ENCODE results near the gene CCDC126.

Gene CCDC126

DNA sequence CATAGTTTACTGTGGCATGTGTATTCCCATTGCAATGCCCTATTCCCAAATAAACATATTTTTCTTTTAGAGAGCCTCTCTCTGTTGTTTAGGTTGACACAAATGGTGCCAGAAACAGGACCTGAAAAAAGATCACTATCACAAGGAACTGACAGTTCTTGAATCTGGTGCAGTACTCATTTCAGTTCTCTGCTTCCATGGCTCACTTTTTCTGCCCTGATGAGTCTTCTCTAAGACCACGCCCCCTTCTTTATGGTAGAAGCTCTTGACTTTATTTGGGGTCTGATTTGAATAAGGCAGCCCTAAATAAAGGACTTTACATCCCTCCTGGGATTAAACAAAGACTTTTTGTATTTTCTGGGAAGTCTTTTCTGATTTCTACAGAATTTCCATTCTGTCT, 3.5 kb upstream of the CCDC126 start:
- TF ChIP-seq POLR2AphosphoS5 (IDR thresholded peaks at IDR 0.05; ENCODE audit: borderline replicate concordance, low read depth, low read length), result no peak
- no peak for TF ChIP-seq FOXP2 (optimal IDR thresholded peaks at IDR 0.05; ENCODE audit: control extremely low read depth, extremely low read length, insufficient read depth)
- no peak for TF ChIP-seq EZH2 (IDR thresholded peaks at IDR 0.05)
- DNase-seq (ENCODE audit: low read depth, low spot score), result no peak
- Histone ChIP-seq H3K9me3 (ENCODE audit: low read depth, low read length) (no peaks in the 10 kb centered on the region), H3K4me3 (no peak overlapping the region), H3K9ac (ENCODE audit: insufficient read length) (no peak overlapping the region), H3K36me3 (ENCODE audit: insufficient read depth, low read length) (no peaks in the 10 kb centered on the region), H3K27ac (0 out of 2 replicates have a peak overlapping the region, but pooled peaks have one; percentile 26)

DNA sequence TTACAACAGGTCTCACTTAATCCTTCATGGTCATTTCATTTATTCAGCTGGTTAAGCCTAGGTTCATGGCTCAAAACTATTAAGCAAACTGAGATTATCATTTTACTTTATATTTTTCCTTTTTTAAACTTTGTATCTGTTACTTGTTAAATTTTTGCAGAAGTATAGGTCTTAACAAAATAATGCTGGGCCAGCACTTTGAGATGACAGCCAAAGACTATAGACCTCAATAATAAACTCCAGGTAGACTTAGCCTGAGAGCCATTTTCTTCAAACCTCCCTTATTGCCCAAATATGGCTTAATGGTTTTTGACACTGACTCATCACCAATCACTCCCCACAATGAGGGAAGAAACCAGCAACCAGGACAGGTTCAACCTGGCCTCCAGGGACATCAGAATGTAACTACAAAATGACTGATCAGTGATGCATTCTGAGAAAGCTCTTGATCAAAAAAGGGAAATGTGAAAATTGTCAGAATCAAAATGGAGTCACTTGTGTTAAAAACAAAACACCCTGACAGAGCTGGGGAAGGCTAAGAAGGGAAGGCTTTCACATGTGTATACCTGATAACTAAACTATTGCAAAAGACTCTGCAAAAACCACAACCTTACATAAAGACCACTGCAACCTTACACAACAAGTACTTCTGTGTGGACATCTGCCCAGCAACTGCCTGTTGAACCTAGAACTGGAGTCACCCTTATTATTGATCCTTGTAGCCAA, 2.1 kb upstream of the CCDC126 start:
- TF ChIP-seq POLR2AphosphoS5 (IDR thresholded peaks at IDR 0.05; ENCODE audit: borderline replicate concordance, low read depth, low read length) (no peak), FOXP2 (optimal IDR thresholded peaks at IDR 0.05; ENCODE audit: control extremely low read depth, extremely low read length, insufficient read depth) (no peak), EZH2 (IDR thresholded peaks at IDR 0.05) (no peak)
- DNase-seq (ENCODE audit: low read depth, low spot score), result no peak
- Histone ChIP-seq H3K27ac (no peak overlapping the region), H3K4me3 (no peak overlapping the region), H3K9me3 (ENCODE audit: low read depth, low read length) (no peaks in the 10 kb centered on the region), H3K9ac (ENCODE audit: insufficient read length) (no peak overlapping the region), H3K36me3 (ENCODE audit: insufficient read depth, low read length) (no peaks in the 10 kb centered on the region)

DNA sequence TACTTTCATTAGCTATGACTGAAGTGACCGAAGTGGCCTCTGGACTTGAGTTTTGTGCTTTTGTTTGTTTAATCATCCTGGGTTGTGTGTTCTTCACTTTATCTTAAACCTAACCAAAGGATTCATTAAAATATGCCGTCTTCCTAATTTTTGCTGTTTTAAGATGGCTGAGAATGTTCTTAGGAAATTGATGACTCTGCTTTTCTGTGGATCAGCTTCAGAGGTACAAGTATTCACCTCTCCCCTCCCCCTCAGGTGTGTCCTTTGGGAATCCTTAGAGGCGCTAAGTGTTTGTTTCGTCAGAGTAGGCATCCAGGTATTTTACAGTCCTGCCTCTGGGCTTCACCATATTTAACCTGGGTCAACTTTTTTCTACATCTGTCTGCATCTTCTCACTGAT, 1.1 kb downstream of the CCDC126 start:
- H3K27ac ChIP-seq, result no peak overlapping the region
- H3K9me3 ChIP-seq (ENCODE audit: low read depth, low read length), result no peaks in the 10 kb centered on the region
- peak overlapping the region; percentile 91 for H3K4me3 ChIP-seq
- H3K9ac ChIP-seq (ENCODE audit: insufficient read length), result peak overlapping the region; percentile 62
- no peaks in the 10 kb centered on the region for H3K36me3 ChIP-seq (ENCODE audit: insufficient read depth, low read length)
- no peak for DNase-seq (ENCODE audit: low read depth, low spot score)
- TF ChIP-seq POLR2AphosphoS5 (IDR thresholded peaks at IDR 0.05; ENCODE audit: borderline replicate concordance, low read depth, low read length) (no peak), EZH2 (IDR thresholded peaks at IDR 0.05) (no peak), FOXP2 (optimal IDR thresholded peaks at IDR 0.05; ENCODE audit: control extremely low read depth, extremely low read length, insufficient read depth) (no peak)

DNA sequence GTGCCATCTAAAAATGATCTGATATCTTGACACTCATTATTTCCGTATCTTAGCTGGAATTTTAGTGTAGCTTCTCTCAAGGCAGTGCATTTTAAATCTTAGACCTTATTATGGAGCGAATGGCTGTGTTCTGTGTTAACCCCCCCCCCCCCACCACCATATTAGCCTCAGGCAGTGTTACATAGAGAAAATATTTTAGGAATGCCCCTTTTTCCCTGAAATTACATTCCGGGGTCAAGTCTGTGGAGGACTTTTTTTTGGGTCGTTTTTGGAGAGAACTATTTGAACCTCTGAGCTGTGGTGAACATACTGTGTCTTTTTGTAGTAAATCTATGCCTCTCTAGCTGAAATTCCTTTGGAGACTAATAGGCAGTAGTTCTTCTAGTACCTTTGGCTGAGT, 3.1 kb downstream of the CCDC126 start:
- peak overlapping the region; percentile 49 for H3K9ac ChIP-seq (ENCODE audit: insufficient read length)
- H3K4me3 ChIP-seq, result peak overlapping the region; percentile 58
- peak; percentile 28 for DNase-seq (ENCODE audit: low read depth, low spot score)

DNA sequence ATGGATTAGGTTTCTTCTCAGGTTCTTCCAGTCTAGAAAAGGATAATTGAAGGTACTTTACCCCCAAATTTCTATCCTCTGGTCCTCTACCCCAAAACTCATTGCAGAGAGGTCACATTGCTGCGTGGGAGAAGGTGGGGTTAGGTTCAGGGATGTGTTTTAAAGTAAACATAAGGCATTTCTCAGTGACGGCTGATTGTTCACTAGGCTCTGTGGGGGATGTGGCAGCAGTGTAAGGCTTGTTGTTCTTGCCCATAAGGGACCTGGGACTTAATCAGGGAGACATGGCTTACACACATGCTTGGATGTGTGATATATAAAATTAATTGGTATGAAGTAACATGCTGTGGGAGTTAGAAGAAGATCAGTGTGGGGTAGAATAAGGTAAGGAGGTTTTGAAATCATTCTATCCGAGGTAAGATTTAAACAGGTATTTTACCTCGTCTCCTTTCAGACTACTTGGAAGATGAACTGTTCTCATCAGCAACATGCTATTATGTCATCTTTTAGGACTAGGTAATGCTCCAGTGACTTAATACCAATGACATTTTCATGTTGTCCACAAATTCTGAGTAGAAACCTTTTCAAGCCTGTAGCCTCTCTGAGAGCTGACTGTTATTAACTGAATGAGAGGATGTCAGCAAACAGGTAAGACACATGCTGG, 6.6 kb downstream of the CCDC126 start:
- TF ChIP-seq EZH2 (IDR thresholded peaks at IDR 0.05), result no peak
- TF ChIP-seq POLR2AphosphoS5 (IDR thresholded peaks at IDR 0.05; ENCODE audit: borderline replicate concordance, low read depth, low read length), result no peak
- TF ChIP-seq FOXP2 (optimal IDR thresholded peaks at IDR 0.05; ENCODE audit: control extremely low read depth, extremely low read length, insufficient read depth), result no peak
- no peak for DNase-seq (ENCODE audit: low read depth, low spot score)
- Histone ChIP-seq H3K27ac (no peak overlapping the region), H3K9me3 (ENCODE audit: low read depth, low read length) (no peaks in the 10 kb centered on the region), H3K4me3 (no peak overlapping the region), H3K9ac (ENCODE audit: insufficient read length) (no peak overlapping the region), H3K36me3 (ENCODE audit: insufficient read depth, low read length) (no peaks in the 10 kb centered on the region; the same call in 1 of the 2 replicates)

More for the DNA sequence above, 3.1 kb downstream of the CCDC126 start:
- Histone ChIP-seq H3K27ac (peak overlapping the region; percentile 79), H3K36me3 (ENCODE audit: insufficient read depth, low read length) (no peaks in the 10 kb centered on the region), H3K9me3 (ENCODE audit: low read depth, low read length) (no peaks in the 10 kb centered on the region)
- TF ChIP-seq EZH2 (IDR thresholded peaks at IDR 0.05) (no peak), FOXP2 (optimal IDR thresholded peaks at IDR 0.05; ENCODE audit: control extremely low read depth, extremely low read length, insufficient read depth) (no peak), POLR2AphosphoS5 (IDR thresholded peaks at IDR 0.05; ENCODE audit: borderline replicate concordance, low read depth, low read length) (no peak)

DNA sequence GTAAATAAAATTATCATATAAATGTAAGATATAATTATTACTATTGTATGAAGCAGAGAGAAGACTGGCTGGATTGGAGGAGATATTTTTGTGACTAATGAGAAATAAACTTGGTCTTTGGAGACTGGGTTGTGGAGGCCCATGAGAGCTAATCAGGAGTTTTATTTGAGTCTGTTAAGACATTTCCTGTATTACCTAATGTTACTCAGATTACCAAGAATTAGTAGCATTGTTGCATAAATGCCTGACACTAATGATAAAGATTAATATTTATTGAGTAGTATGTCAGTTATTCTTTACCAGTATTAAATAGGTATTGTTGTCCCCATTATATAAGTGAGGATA, 7.1 kb downstream of the CCDC126 start:
- TF ChIP-seq EZH2 (IDR thresholded peaks at IDR 0.05) (no peak), FOXP2 (optimal IDR thresholded peaks at IDR 0.05; ENCODE audit: control extremely low read depth, extremely low read length, insufficient read depth) (no peak), POLR2AphosphoS5 (IDR thresholded peaks at IDR 0.05; ENCODE audit: borderline replicate concordance, low read depth, low read length) (no peak)
- Histone ChIP-seq H3K36me3 (ENCODE audit: insufficient read depth, low read length) (no peaks in the 10 kb centered on the region; the same call in 1 of the 2 replicates), H3K9ac (ENCODE audit: insufficient read length) (no peak overlapping the region), H3K4me3 (no peak overlapping the region), H3K9me3 (ENCODE audit: low read depth, low read length) (no peaks in the 10 kb centered on the region), H3K27ac (no peak overlapping the region)
- DNase-seq (ENCODE audit: low read depth, low spot score), result no peak

DNA sequence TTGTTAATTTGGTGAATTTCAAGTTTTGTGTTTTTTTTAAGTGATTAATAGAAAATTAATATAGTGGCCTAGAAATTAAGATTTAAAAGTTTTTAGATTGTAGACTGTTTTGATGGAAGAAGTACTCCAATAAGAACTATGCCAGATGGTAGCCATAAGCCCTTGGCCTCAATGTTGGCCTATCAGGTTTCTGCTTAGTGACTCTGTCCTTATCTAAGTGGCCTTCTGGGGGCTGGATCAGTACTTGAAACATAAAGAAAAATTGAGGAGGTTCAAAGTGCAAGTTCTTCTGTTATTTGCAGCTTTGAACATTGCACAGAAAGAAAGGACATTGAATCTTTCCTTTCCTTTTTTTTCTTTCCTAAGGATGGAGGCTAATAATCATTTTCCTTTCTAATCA, 9.9 kb downstream of the CCDC126 start:
- H3K27ac ChIP-seq, result no peak overlapping the region; the same call in 1 of the 2 replicates
- no peak for DNase-seq (ENCODE audit: low read depth, low spot score)
- H3K4me3 ChIP-seq, result no peak overlapping the region
- no peaks in the 10 kb centered on the region for H3K9me3 ChIP-seq (ENCODE audit: low read depth, low read length)
- H3K36me3 ChIP-seq (ENCODE audit: insufficient read depth, low read length), result peaks cover 9% of the 10 kb centered on the region
- TF ChIP-seq POLR2AphosphoS5 (IDR thresholded peaks at IDR 0.05; ENCODE audit: borderline replicate concordance, low read depth, low read length), result no peak
- TF ChIP-seq EZH2 (IDR thresholded peaks at IDR 0.05), result no peak
- no peak for TF ChIP-seq FOXP2 (optimal IDR thresholded peaks at IDR 0.05; ENCODE audit: control extremely low read depth, extremely low read length, insufficient read depth)
- no peak overlapping the region for H3K9ac ChIP-seq (ENCODE audit: insufficient read length)

DNA sequence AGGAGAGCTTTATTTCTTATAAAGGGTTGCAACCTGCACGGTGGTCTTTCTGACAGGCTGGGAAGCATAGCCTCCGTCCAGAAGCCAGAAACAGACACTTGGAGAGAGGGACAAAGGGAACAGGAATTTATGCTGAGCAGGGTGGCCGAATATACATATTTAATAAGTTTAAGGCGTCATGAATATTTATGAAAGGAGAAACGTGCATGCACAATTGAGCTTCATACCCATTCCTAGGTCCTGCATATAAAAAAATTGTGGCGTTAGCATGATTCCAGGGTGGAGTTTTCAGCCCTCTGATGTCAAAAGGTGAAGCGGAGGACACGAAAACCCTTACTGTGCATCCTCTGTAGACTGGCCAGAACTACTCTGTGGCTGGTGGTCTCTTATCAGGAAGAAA, 10.7 kb downstream of the CCDC126 start:
- TF ChIP-seq POLR2AphosphoS5 (IDR thresholded peaks at IDR 0.05; ENCODE audit: borderline replicate concordance, low read depth, low read length) (no peak), FOXP2 (optimal IDR thresholded peaks at IDR 0.05; ENCODE audit: control extremely low read depth, extremely low read length, insufficient read depth) (no peak), EZH2 (IDR thresholded peaks at IDR 0.05) (no peak)

More for the DNA sequence above, 10.7 kb downstream of the CCDC126 start:
- no peaks in the 10 kb centered on the region for H3K9me3 ChIP-seq (ENCODE audit: low read depth, low read length)
- no peak for DNase-seq (ENCODE audit: low read depth, low spot score)
- no peak overlapping the region for H3K27ac ChIP-seq
- no peak overlapping the region for H3K4me3 ChIP-seq
- peaks cover 9% of the 10 kb centered on the region for H3K36me3 ChIP-seq (ENCODE audit: insufficient read depth, low read length)
- H3K9ac ChIP-seq (ENCODE audit: insufficient read length), result no peak overlapping the region

Data from SK-N-MC (cell line).